Epithelial cell of prostate (primary cell): ENCODE measurements around the gene SMS.
A peak's percentile ranks its signal among the peaks of the same experiment; 100 is the strongest.

ENCODE experiments used
- DNase-seq: peaks from one replicate; pipeline ENCODE4 v3.0.0-alpha.2; 2011; ENCODE audit warnings: low read depth, low spot score
- H3K27ac ChIP-seq: fragments of 450-650 bp; 2 replicates; pipeline ENCODE4 v1.5.1; 2017; ENCODE audit warnings: mild to moderate bottlenecking

The SMS gene

GRCh38 chrX:21940356-21940829, at the start of gene SMS:
TSS of gene SMS (plus strand) at chrX:21940709. CDS start at chrX:21940825, 116 bp downstream.
- DNase-seq, result peak; percentile 6

GRCh38 chrX:21905313-21905712, 35.2 kb upstream of the SMS start:
- no peak overlapping the region for H3K27ac ChIP-seq
- DNase-seq, result no peak

More at GRCh38 chrX:21940356-21940829, at the start of gene SMS:
- peak within 1 kb of the TSS; percentile 88 for H3K27ac ChIP-seq

GRCh38 chrX:21905953-21906352, 34.6 kb upstream of the SMS start:
- no peak overlapping the region for H3K27ac ChIP-seq

GRCh38 chrX:21907260-21907659, 33.2 kb upstream of the SMS start:
- DNase-seq, result no peak

More at GRCh38 chrX:21905953-21906352, 34.6 kb upstream of the SMS start:
- no peak for DNase-seq

GRCh38 chrX:21911481-21911880, 29.0 kb upstream of the SMS start:
- no peak for DNase-seq
- H3K27ac ChIP-seq, result no peak overlapping the region

More at GRCh38 chrX:21907260-21907659, 33.2 kb upstream of the SMS start:
- H3K27ac ChIP-seq, result no peak overlapping the region

GRCh38 chrX:21912220-21912619, 28.3 kb upstream of the SMS start:
- no peak overlapping the region for H3K27ac ChIP-seq

GRCh38 chrX:21912989-21913388, 27.5 kb upstream of the SMS start:
- H3K27ac ChIP-seq, result no peak overlapping the region
- DNase-seq, result no peak

More at GRCh38 chrX:21912220-21912619, 28.3 kb upstream of the SMS start:
- no peak for DNase-seq

- DNase-seq, result no peak
- H3K27ac ChIP-seq, result peak overlapping the region; percentile 72
Measured at GRCh38 chrX:21926116-21926515, 14.4 kb upstream of the SMS start.

- peak; percentile 60 for DNase-seq
- peak overlapping the region; percentile 72 for H3K27ac ChIP-seq
Measured at GRCh38 chrX:21926527-21927278, 13.8 kb upstream of the SMS start.

GRCh38 chrX:21929209-21929608, 11.3 kb upstream of the SMS start:
- no peak overlapping the region for H3K27ac ChIP-seq
- no peak for DNase-seq

- no peak overlapping the region for H3K27ac ChIP-seq
- DNase-seq, result no peak
Measured at GRCh38 chrX:21930986-21931385, 9.5 kb upstream of the SMS start.

- peak; percentile 29 for DNase-seq
- H3K27ac ChIP-seq, result peak overlapping the region; percentile 92
Measured at GRCh38 chrX:21932292-21933002, 8.1 kb upstream of the SMS start.

GRCh38 chrX:21933077-21933476, 7.4 kb upstream of the SMS start:
- DNase-seq, result no peak
- peak overlapping the region; percentile 92 for H3K27ac ChIP-seq

GRCh38 chrX:21934414-21934813, 6.1 kb upstream of the SMS start:
- H3K27ac ChIP-seq, result peak overlapping the region; percentile 92
- DNase-seq, result no peak

- no peak for DNase-seq
- H3K27ac ChIP-seq, result peak overlapping the region; percentile 88
Measured at GRCh38 chrX:21939906-21940305, 603 bp upstream of the SMS start.

GRCh38 chrX:21943460-21944135, 3.1 kb downstream of the SMS start:
- peak overlapping the region; percentile 88 for H3K27ac ChIP-seq
- peak; percentile 36 for DNase-seq

- peak overlapping the region; percentile 88 for H3K27ac ChIP-seq
- no peak for DNase-seq
Measured at GRCh38 chrX:21944136-21944615, 3.7 kb downstream of the SMS start.

- DNase-seq, result peak; percentile 10
- H3K27ac ChIP-seq, result peak overlapping the region; percentile 44
Measured at GRCh38 chrX:21946925-21947641, 6.6 kb downstream of the SMS start.

- peak overlapping the region; percentile 44 for H3K27ac ChIP-seq
- no peak for DNase-seq
Measured at GRCh38 chrX:21947671-21948070, 7.2 kb downstream of the SMS start.
